NCI-H82 treated with DMSO at 0.1 percent for 48 hours (cell line): Measurements from ENCODE around the gene DNAJC11.
"Not testable (repeated sequence)": the region's sequence is repeated elsewhere in the genome, so short reads cannot be mapped to it uniquely, and the experiment has no call there.

ENCODE experiments used
- DNase-seq: peaks from one replicate; lab custom pipeline; 2025; ENCODE audit not compliant: unreplicated experiment; lab: John Stamatoyannopoulos, UW

The DNAJC11 gene

GRCh38 chr1:6653436-6654290, 48.0 kb downstream of the DNAJC11 start:
- no peak for DNase-seq

GRCh38 chr1:6652986-6653385, 48.6 kb downstream of the DNAJC11 start:
- DNase-seq, result no peak

GRCh38 chr1:6651909-6652308, 49.7 kb downstream of the DNAJC11 start:
- DNase-seq, result no peak

- DNase-seq, result no peak
These were observed 53.1 kb downstream of the DNAJC11 start for GRCh38 chr1:6648556-6648955.

GRCh38 chr1:6646499-6647148, 55.0 kb downstream of the DNAJC11 start:
- no peak for DNase-seq

GRCh38 chr1:6645018-6645417, 56.6 kb downstream of the DNAJC11 start:
- DNase-seq, result no peak

GRCh38 chr1:6640867-6641266, 60.7 kb downstream of the DNAJC11 start:
- not testable (repeated sequence) for DNase-seq

GRCh38 chr1:6638226-6638625, 63.4 kb downstream of the DNAJC11 start:
- no peak for DNase-seq

- no peak for DNase-seq
These were observed 63.8 kb downstream of the DNAJC11 start for GRCh38 chr1:6637770-6638169.

- not testable (repeated sequence) for DNase-seq
These were observed 64.8 kb downstream of the DNAJC11 start for GRCh38 chr1:6636778-6637177.

GRCh38 chr1:6635910-6636760, 65.5 kb downstream of the DNAJC11 start:
- no peak for DNase-seq

GRCh38 chr1:6635161-6635909, 66.3 kb downstream of the DNAJC11 start:
- no peak for DNase-seq

GRCh38 chr1:6634371-6635052, 67.1 kb downstream of the DNAJC11 start:
- DNase-seq, result no peak

GRCh38 chr1:6632588-6633514, 68.8 kb downstream of the DNAJC11 start:
- no peak for DNase-seq

- no peak for DNase-seq
These were observed 70.6 kb downstream of the DNAJC11 start for GRCh38 chr1:6631058-6631457.

- no peak for DNase-seq
These were observed 71.6 kb downstream of the DNAJC11 start for GRCh38 chr1:6630027-6630426.

- DNase-seq, result no peak
These were observed 72.6 kb downstream of the DNAJC11 start for GRCh38 chr1:6628971-6629479.

- no peak for DNase-seq
These were observed 73.6 kb downstream of the DNAJC11 start for GRCh38 chr1:6627841-6628545.
